ENCODE data around the gene TRIM2. TPM values are rescaled to one million over a fixed set of nuclear protein-coding genes. Genes with fewer than 3 reads are reported as not detected.

Gene TRIM2
- total and polyA plus RNA-seq, 11 donors, result 5.5 to 30.5 (median 18.5) TPM

- peaks cover 0 to 70% (median 31%) of the 10 kb centered on the region in 12 donors for H3K4me1 ChIP-seq
- 61 to 78% (median 73%) methylated on average over 6 of the region's 6 CpGs for WGBS, 4 donors
Observed at GRCh38 chr4:153228512-153229140, 24.4 kb downstream of the TRIM2 start.

GRCh38 chr4:153229545-153229944, 25.3 kb downstream of the TRIM2 start:
- H3K27ac ChIP-seq, result no peak overlapping the region
- H3K9me3 ChIP-seq, result peaks cover 0 to 6% (median 0%) of the 10 kb centered on the region in 12 donors
- ATAC-seq (no peak), DNase-seq (no peak)
- H3K36me3 ChIP-seq, result no peaks in the 10 kb centered on the region
- peaks cover 0 to 70% (median 31%) of the 10 kb centered on the region in 12 donors for H3K4me1 ChIP-seq
- intact Hi-C loops (cut with DNase I), result no loop called here
- TF ChIP-seq POLR2A (IDR thresholded peaks at IDR 0.05) (no peak), CTCF (IDR thresholded peaks at IDR 0.05) (no peak)
- no peaks in the 10 kb centered on the region for H3K27me3 ChIP-seq
- 92 to 95% (median 93%) methylated on average over 5 of the region's 5 CpGs for WGBS, 4 donors
- no peak overlapping the region for H3K4me3 ChIP-seq

More at GRCh38 chr4:153228512-153229140, 24.4 kb downstream of the TRIM2 start:
- Histone ChIP-seq H3K9me3 (peaks cover 0 to 9% (median 0%) of the 10 kb centered on the region in 12 donors), H3K4me3 (no peak overlapping the region), H3K27me3 (no peaks in the 10 kb centered on the region), H3K36me3 (no peaks in the 10 kb centered on the region), H3K27ac (no peak overlapping the region)
- intact Hi-C loops (cut with DNase I), result no loop called here
- DNase-seq, result no peak
- TF ChIP-seq POLR2A (IDR thresholded peaks at IDR 0.05) (no peak), CTCF (IDR thresholded peaks at IDR 0.05) (no peak)
- ATAC-seq, result no peak

GRCh38 chr4:153232768-153233167, 28.5 kb downstream of the TRIM2 start:
- H3K27ac ChIP-seq, result peak overlapping the region in 1 of 12 donors; percentile 30
- H3K4me1 ChIP-seq, result peaks cover 0 to 58% (median 28%) of the 10 kb centered on the region in 12 donors
- no peaks in the 10 kb centered on the region for H3K27me3 ChIP-seq
- no peak overlapping the region for H3K4me3 ChIP-seq
- DNase-seq, result peak in 4 of 5 donors; percentile 55 to 72 (median 60)
- intact Hi-C loops (cut with DNase I), result no loop called here
- peak; percentile 79 to 94 (median 91) for ATAC-seq
- TF ChIP-seq CTCF (IDR thresholded peaks at IDR 0.05) (peak in 10 of 12 donors; percentile 5 to 55 (median 36)), POLR2A (IDR thresholded peaks at IDR 0.05) (no peak)
- peaks cover 0 to 3% (median 0%) of the 10 kb centered on the region in 9 donors for H3K36me3 ChIP-seq
- WGBS, 4 donors, result 30 to 39% (median 38%) methylated on average over 3 of the region's 3 CpGs
- H3K9me3 ChIP-seq, result no peaks in the 10 kb centered on the region

DNA sequence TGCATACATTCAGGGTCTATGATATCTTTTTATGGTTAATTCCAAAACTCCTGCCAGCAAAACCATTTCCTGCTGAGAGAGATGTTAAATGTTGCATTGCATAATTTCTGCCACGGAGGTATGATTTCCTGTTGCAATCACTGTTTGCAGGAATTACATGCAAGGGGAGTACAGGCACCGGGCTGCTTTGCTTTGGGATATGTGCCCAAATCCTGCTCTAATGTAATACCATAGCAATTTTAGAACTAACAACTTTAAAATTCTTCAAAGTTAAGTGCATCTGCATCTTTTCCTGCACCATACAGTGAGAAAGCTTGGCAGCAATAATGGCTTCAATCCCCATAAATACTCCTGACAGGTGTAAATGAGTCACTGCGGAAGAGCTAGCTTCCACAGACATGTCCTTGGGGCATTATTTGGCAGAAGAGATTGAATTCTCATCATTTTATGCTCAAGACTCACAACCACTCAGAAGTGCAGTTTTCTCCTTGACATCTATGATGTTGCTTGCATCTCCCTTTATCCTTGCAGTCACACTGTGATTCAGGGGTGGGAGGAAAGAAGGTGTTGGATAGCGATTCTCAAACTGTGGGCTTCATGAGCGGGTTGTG, 29.6 kb downstream of the TRIM2 start:
- TF ChIP-seq CTCF (IDR thresholded peaks at IDR 0.05), result no peak
- TF ChIP-seq POLR2A (IDR thresholded peaks at IDR 0.05), result no peak
- Histone ChIP-seq H3K4me3 (no peak overlapping the region), H3K9me3 (no peaks in the 10 kb centered on the region), H3K4me1 (peaks cover 0 to 47% (median 27%) of the 10 kb centered on the region in 12 donors), H3K36me3 (peaks cover 0 to 7% (median 0%) of the 10 kb centered on the region in 9 donors), H3K27me3 (no peaks in the 10 kb centered on the region), H3K27ac (no peak overlapping the region)
- 29 to 43% (median 37%) methylated on average over 5 of the region's 5 CpGs for WGBS, 4 donors
- DNase-seq, result no peak
- ATAC-seq, result peak in 3 of 4 donors; percentile 18 to 64 (median 20)
- intact Hi-C loops (cut with DNase I), result no loop called here

Measured in heart left ventricle (tissue), 16 donors.